HG03045 (cell line): Measurements from ENCODE around the gene LRWD1.
"Not testable (repeated sequence)": the region's sequence is repeated elsewhere in the genome, so short reads cannot be mapped to it uniquely, and the experiment has no call there.

Experiments used
- ATAC-seq: cut with Tn5 transposase; IDR thresholded peaks from one replicate; pipeline ENCODE4 v1.9.1; 2021; ENCODE audit warnings: mild to moderate bottlenecking, moderate library complexity; ENCODE audit not compliant: unreplicated experiment

LRWD1 gene

GRCh38 chr7:102467581-102468477, 3.0 kb downstream of the LRWD1 start:
- ATAC-seq, result no peak

GRCh38 chr7:102468478-102469350, 3.9 kb downstream of the LRWD1 start:
- ATAC-seq, result no peak

GRCh38 chr7:102469351-102469971, 4.7 kb downstream of the LRWD1 start:
- ATAC-seq, result no peak

GRCh38 chr7:102469972-102470825, 5.4 kb downstream of the LRWD1 start:
- no peak for ATAC-seq

- ATAC-seq, result no peak
Observed at GRCh38 chr7:102471791-102472125, 7.0 kb downstream of the LRWD1 start.

GRCh38 chr7:102472126-102473041, 7.6 kb downstream of the LRWD1 start:
- no peak for ATAC-seq

GRCh38 chr7:102473271-102473991, 8.6 kb downstream of the LRWD1 start:
- no peak for ATAC-seq

- ATAC-seq, result not testable (repeated sequence)
Observed at GRCh38 chr7:102474116-102474515, 9.3 kb downstream of the LRWD1 start.

- not testable (repeated sequence) for ATAC-seq
Observed at GRCh38 chr7:102474736-102475435, 10.1 kb downstream of the LRWD1 start.

GRCh38 chr7:102478314-102479208, 13.8 kb downstream of the LRWD1 start, which contains the start of gene POLR2J:
TSS of gene POLR2J (minus strand) at chr7:102478922. CDS start at chr7:102478860, 62 bp downstream.
- ATAC-seq, result peak; percentile 91

GRCh38 chr7:102479209-102479584, 14.4 kb downstream of the LRWD1 start:
- ATAC-seq, result peak; percentile 11

GRCh38 chr7:102479982-102480637, 15.3 kb downstream of the LRWD1 start:
- ATAC-seq, result not testable (repeated sequence)

- not testable (repeated sequence) for ATAC-seq
Observed at GRCh38 chr7:102481962-102482361, 17.2 kb downstream of the LRWD1 start.

GRCh38 chr7:102484317-102484716, 19.5 kb downstream of the LRWD1 start:
- not testable (repeated sequence) for ATAC-seq

GRCh38 chr7:102490529-102491075, 25.8 kb downstream of the LRWD1 start:
- ATAC-seq, result not testable (repeated sequence)
